Measurements from ENCODE around the gene SNX9.

SNX9 gene

GRCh38 chr6:157884756-157885155 is 61.7 kb downstream of the SNX9 start:
- no peak for DNase-seq (ENCODE audit: low read depth, low spot score)
- no peak overlapping the region for H3K4me3 ChIP-seq (ENCODE audit: low read depth, low read length)
- TF ChIP-seq, protein P1, sequence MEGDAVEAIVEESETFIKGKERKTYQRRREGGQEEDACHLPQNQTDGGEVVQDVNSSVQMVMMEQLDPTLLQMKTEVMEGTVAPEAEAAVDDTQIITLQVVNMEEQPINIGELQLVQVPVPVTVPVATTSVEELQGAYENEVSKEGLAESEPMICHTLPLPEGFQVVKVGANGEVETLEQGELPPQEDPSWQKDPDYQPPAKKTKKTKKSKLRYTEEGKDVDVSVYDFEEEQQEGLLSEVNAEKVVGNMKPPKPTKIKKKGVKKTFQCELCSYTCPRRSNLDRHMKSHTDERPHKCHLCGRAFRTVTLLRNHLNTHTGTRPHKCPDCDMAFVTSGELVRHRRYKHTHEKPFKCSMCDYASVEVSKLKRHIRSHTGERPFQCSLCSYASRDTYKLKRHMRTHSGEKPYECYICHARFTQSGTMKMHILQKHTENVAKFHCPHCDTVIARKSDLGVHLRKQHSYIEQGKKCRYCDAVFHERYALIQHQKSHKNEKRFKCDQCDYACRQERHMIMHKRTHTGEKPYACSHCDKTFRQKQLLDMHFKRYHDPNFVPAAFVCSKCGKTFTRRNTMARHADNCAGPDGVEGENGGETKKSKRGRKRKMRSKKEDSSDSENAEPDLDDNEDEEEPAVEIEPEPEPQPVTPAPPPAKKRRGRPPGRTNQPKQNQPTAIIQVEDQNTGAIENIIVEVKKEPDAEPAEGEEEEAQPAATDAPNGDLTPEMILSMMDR (IDR thresholded peaks at IDR 0.05; ENCODE audit: insufficient read depth, low read length, missing control alignments) = no peak
- ChIA-PET POLR2A (no interaction called here), CTCF (interaction anchor here (1.0 to 6.2 kb wide), 4 partner anchors 8 to 188 kb away, joined by 3 to 53 read pairs (median 10); no protein-coding TSS in a partner anchor)

GRCh38 chr6:157885211-157885788 is 62.3 kb downstream of the SNX9 start:
- TF ChIP-seq, protein P1 (IDR thresholded peaks at IDR 0.05; ENCODE audit: insufficient read depth, low read length, missing control alignments) = no peak
- no peak overlapping the region for H3K4me3 ChIP-seq (ENCODE audit: low read depth, low read length)
- CTCF ChIA-PET = interaction anchor here (1.0 to 6.2 kb wide), 5 partner anchors 9 to 187 kb away, joined by 3 to 53 read pairs (median 10); no protein-coding TSS in a partner anchor

GRCh38 chr6:157885876-157886275 is 62.8 kb downstream of the SNX9 start:
- TF ChIP-seq, protein P1 (IDR thresholded peaks at IDR 0.05; ENCODE audit: insufficient read depth, low read length, missing control alignments) = no peak
- ChIA-PET POLR2A (no interaction called here), CTCF (interaction anchor here (0.8 to 6.2 kb wide), 6 partner anchors 9 to 187 kb away, joined by 3 to 53 read pairs (median 10); no protein-coding TSS in a partner anchor)
- DNase-seq (ENCODE audit: low read depth, low spot score) = no peak
- H3K4me3 ChIP-seq (ENCODE audit: low read depth, low read length) = no peak overlapping the region

More at GRCh38 chr6:157885211-157885788, 62.3 kb downstream of the SNX9 start:
- POLR2A ChIA-PET = no interaction called here
- no peak for DNase-seq (ENCODE audit: low read depth, low spot score)

GRCh38 chr6:157887892-157888291 is 64.8 kb downstream of the SNX9 start:
- DNase-seq (ENCODE audit: low read depth, low spot score) = no peak
- ChIA-PET POLR2A (no interaction called here), CTCF (interaction anchor here (1.0 to 6.2 kb wide), 3 partner anchors 9 to 185 kb away, joined by 3 to 53 read pairs (median 11); no protein-coding TSS in a partner anchor)
- TF ChIP-seq, protein P1 (IDR thresholded peaks at IDR 0.05; ENCODE audit: insufficient read depth, low read length, missing control alignments) = no peak
- H3K4me3 ChIP-seq (ENCODE audit: low read depth, low read length) = no peak overlapping the region

DNA sequence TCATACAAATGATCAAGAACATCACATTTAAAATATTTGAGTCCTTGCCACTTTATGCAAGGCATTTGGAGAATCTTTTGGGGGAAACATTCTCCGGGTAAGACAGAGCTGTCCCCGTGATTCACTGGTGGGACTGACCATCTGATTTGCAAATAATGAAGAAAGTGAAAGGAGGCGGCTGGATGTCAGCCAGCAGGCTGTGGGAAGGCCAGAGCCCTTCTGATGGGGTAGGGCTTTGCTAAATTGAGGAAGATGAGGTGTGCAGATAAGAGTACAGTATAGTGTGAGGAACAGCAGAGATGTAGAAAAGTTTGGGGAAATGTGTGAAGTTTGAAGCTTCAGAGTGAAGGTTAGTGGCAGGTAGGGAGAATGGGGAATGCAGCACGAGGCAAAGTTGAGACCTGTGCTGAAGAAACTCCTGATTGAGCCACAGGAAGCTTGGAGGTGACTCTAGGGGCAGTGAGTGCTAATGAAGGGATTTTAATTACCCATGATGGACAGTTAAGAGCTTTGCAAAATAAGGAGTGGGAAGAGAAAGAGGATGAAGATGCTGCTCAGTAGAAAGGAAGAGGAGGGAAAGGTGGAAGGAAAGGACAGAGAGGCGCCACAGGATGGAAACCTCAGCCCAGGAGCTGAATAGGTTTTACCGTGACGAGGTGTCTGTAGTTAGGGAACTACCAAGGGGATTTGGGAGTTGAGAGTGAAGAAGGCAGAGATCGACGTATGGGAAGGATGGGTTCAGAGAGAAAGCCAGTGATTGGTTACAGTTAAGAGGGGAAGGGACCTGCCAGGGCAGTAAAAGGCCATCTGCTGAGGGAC is 68.7 kb downstream of the SNX9 start:
- DNase-seq (ENCODE audit: low read depth, low spot score) = no peak
- TF ChIP-seq, protein P1 (IDR thresholded peaks at IDR 0.05; ENCODE audit: insufficient read depth, low read length, missing control alignments) = no peak
- CTCF ChIA-PET = interaction anchor here (0.6 to 2.0 kb wide), 3 partner anchors 18 to 193 kb away, joined by 3 to 8 read pairs (median 5); no protein-coding TSS in a partner anchor
- no peak overlapping the region for H3K4me3 ChIP-seq (ENCODE audit: low read depth, low read length)
- POLR2A ChIA-PET = no interaction called here

GRCh38 chr6:157892363-157892877 is 69.4 kb downstream of the SNX9 start:
- TF ChIP-seq, protein P1 (IDR thresholded peaks at IDR 0.05; ENCODE audit: insufficient read depth, low read length, missing control alignments) = no peak
- CTCF ChIA-PET = interaction anchor here (0.6 to 2.0 kb wide), 5 partner anchors 14 to 577 kb away, joined by 3 to 8 read pairs (median 5); no protein-coding TSS in a partner anchor
- POLR2A ChIA-PET = no interaction called here
- H3K4me3 ChIP-seq (ENCODE audit: low read depth, low read length) = no peak overlapping the region
- no peak for DNase-seq (ENCODE audit: low read depth, low spot score)

All from AG04449 (cell line).